NCI-H69 (cell line): ENCODE results near the gene TNFAIP8.
A peak's percentile ranks its signal among the peaks of the same experiment; 100 is the strongest.
"Not testable (repeated sequence)": the region's sequence is repeated elsewhere in the genome, so short reads cannot be mapped to it uniquely, and the experiment has no call there.

Experiments
- DNase-seq: peaks from one replicate; lab custom pipeline; 2025; lab: John Stamatoyannopoulos, UW

TNFAIP8 gene

GRCh38 chr5:119420169-119420568, 64.3 kb downstream of the TNFAIP8 start:
- no peak for DNase-seq

GRCh38 chr5:119426057-119426456, 70.2 kb downstream of the TNFAIP8 start:
- no peak for DNase-seq

- DNase-seq, result no peak
Measured at GRCh38 chr5:119427060-119427459, 71.2 kb downstream of the TNFAIP8 start.

GRCh38 chr5:119427596-119427995, 71.8 kb downstream of the TNFAIP8 start:
- peak; percentile 10 for DNase-seq

GRCh38 chr5:119428166-119428565, 72.3 kb downstream of the TNFAIP8 start:
- DNase-seq, result not testable (repeated sequence)

- DNase-seq, result not testable (repeated sequence)
Measured at GRCh38 chr5:119428574-119428973, 72.8 kb downstream of the TNFAIP8 start.

GRCh38 chr5:119432674-119433237, 76.9 kb downstream of the TNFAIP8 start:
- DNase-seq, result not testable (repeated sequence)

GRCh38 chr5:119435436-119436132, 79.8 kb downstream of the TNFAIP8 start:
- DNase-seq, result peak; percentile 52

GRCh38 chr5:119437785-119438586, 82.2 kb downstream of the TNFAIP8 start:
- DNase-seq, result not testable (repeated sequence)

- DNase-seq, result not testable (repeated sequence)
Measured at GRCh38 chr5:119438587-119438917, 82.7 kb downstream of the TNFAIP8 start.

GRCh38 chr5:119439140-119439631, 83.4 kb downstream of the TNFAIP8 start:
- no peak for DNase-seq

- not testable (repeated sequence) for DNase-seq
Measured at GRCh38 chr5:119439632-119440031, 83.8 kb downstream of the TNFAIP8 start.

GRCh38 chr5:119444643-119445042, 88.8 kb downstream of the TNFAIP8 start:
- DNase-seq, result not testable (repeated sequence)

GRCh38 chr5:119445544-119445943, 89.7 kb downstream of the TNFAIP8 start:
- DNase-seq, result peak; percentile 8
